HepG2 (cell line): ENCODE measurements around the gene L1CAM. TPM values are rescaled to one million over a fixed set of nuclear protein-coding genes. Genes with fewer than 3 reads are reported as not detected.

Source experiments
- ATAC-seq: fragments of 200-7000 bp; cut with Tn5 transposase; 3 replicates; pipeline ENCODE4 v1.9.1; 2020; ENCODE audit warnings: mild to moderate bottlenecking, moderate library complexity
- BruUV-seq: library from RNA; stranded (reverse); fragments of 400-500 nt; replicated peaks from 2 replicates; lab custom pipeline; 2021; lab: Mats Ljungman, UMichigan
- CTCF ChIA-PET: fragments of 300-600 bp; formaldehyde crosslinking; extraction: SDS; loops from one replicate; lab custom pipeline; 2021; ENCODE audit warnings: low total read pairs, inconsistent platforms, low intra/inter-chr PET ratio; lab: Yijun Ruan, JAX
- POLR2A ChIA-PET: fragments of 350-600 bp; sonication (Branson Sonifier 250); formaldehyde crosslinking; loops from one replicate; lab custom pipeline; 2020; ENCODE audit warnings: antibody characterized with exemption, inconsistent platforms; lab: Yijun Ruan, JAX
- DNase-seq: peaks from one replicate; pipeline ENCODE4 v3.0.0-alpha.2; 2015; ENCODE audit warnings: low spot score
- FAIRE-seq: peaks from 3 replicates; lab custom pipeline; 2011; peaks lifted over from hg19 to GRCh38; lab: Jason Lieb, UNC
- H2AFZ ChIP-seq: one replicate; pipeline ENCODE4 v1.6.1; 2011; ENCODE audit warnings: low read length, inconsistent platforms
- H3K27ac ChIP-seq: fragments of 300-600 bp; 3 replicates; pipeline ENCODE4 v1.8.0; 2011; ENCODE audit warnings: mixed run types, mild to moderate bottlenecking, mixed read lengths, low read length, inconsistent platforms; ENCODE audit not compliant: insufficient read depth; ENCODE audit errors: extremely low read length
- H3K27me3 ChIP-seq, 2 experiments: fragments of 200-600 bp in 1 of 2; 2 replicates in 1 of 2; 3 replicates in 1 of 2; pipeline versions ENCODE4 v1.6.0 to v1.8.0; 2011; ENCODE audit warnings: low read length in 2 of 2, mild to moderate bottlenecking in 2 of 2, moderate library complexity in 2 of 2, inconsistent platforms in 1 of 2; ENCODE audit not compliant: insufficient read depth in 2 of 2, control insufficient read depth in 1 of 2
- H3K36me3 ChIP-seq, 2 experiments: fragments of 200-600 bp in 1 of 2; replicated peaks in 1 of 2; 2 replicates in 1 of 2; 3 replicates in 1 of 2; pipeline versions ENCODE4 v1.5.1 to v1.8.0; 2011; ENCODE audit warnings: low read length in 2 of 2, inconsistent platforms in 1 of 2; ENCODE audit not compliant: insufficient read depth in 2 of 2, control insufficient read depth in 1 of 2
- H3K4me1 ChIP-seq: 2 replicates; pipeline ENCODE4 v1.5.1; 2012; ENCODE audit warnings: low read length, inconsistent platforms; ENCODE audit not compliant: insufficient read depth
- H3K4me2 ChIP-seq: 2 replicates; pipeline ENCODE4 v1.6.0; 2011; ENCODE audit warnings: low read depth, low read length, inconsistent platforms
- H3K4me3 ChIP-seq, 3 experiments: fragments of 200-600 bp in 1 of 3; sonication (generic), shearing (Covaris generic) in 1 of 3; replicated peaks in 1 of 3; 2 replicates each; pipeline ENCODE4 v1.5.1; 2011 to 2016; ENCODE audit warnings: low read length in 3 of 3, inconsistent platforms in 2 of 3, low read depth in 2 of 3, mild to moderate bottlenecking in 2 of 3, control low read depth in 1 of 3, mixed read lengths in 1 of 3; ENCODE audit not compliant: insufficient read depth in 1 of 3
- H3K79me2 ChIP-seq: one replicate; pipeline ENCODE4 v1.6.1; 2011; ENCODE audit warnings: low read length, inconsistent platforms; ENCODE audit not compliant: insufficient read depth
- H3K9ac ChIP-seq: 2 replicates; pipeline ENCODE4 v1.6.0; 2011; ENCODE audit warnings: mild to moderate bottlenecking, low read depth, low read length, inconsistent platforms; ENCODE audit not compliant: insufficient read depth
- H3K9me3 ChIP-seq: 2 replicates; pipeline ENCODE4 v1.5.1; 2012; ENCODE audit warnings: mild to moderate bottlenecking, low read length
- H4K20me1 ChIP-seq: 2 replicates; pipeline ENCODE4 v1.6.0; 2011; ENCODE audit warnings: inconsistent platforms, mild to moderate bottlenecking, low read length, moderate library complexity; ENCODE audit not compliant: insufficient read depth
- HMGA1 ChIP-seq: sonication (generic); formaldehyde crosslinking; conservative IDR thresholded peaks from 2 replicates; pipeline ENCODE4 v1.4.0; 2020; ENCODE audit warnings: missing genetic modification reagents
- ZBTB33 ChIP-seq: sonication (generic); formaldehyde crosslinking; IDR thresholded peaks from 2 replicates; pipeline ENCODE4 v1.4.0; 2020; ENCODE audit warnings: missing genetic modification reagents
- ZNF224 ChIP-seq: sonication (generic); formaldehyde crosslinking; IDR thresholded peaks from 2 replicates; pipeline ENCODE4 v1.5.0; 2020; ENCODE audit warnings: mild to moderate bottlenecking, missing genetic modification reagents
- ZSCAN5A ChIP-seq: sonication (generic); formaldehyde crosslinking; IDR thresholded peaks from 2 replicates; pipeline ENCODE4 v1.8.0; 2022; ENCODE audit warnings: mild to moderate bottlenecking, missing genetic modification reagents, borderline replicate concordance
- WGBS: methylation state at CpG from one replicate; pipeline ENCODE4 v1.1.6; 2017; ENCODE audit warnings: low lambda C conversion rate; 5-methylcytosine and 5-hydroxymethylcytosine counted together
- in situ Hi-C: cut with HindIII; loops from 2 replicates; pipeline ENCODE4 v1.10.0; 2017; ENCODE audit warnings: low pct_unique_long_range_greater_than_20kb; ENCODE audit not compliant: extremely low pct_ligation_motif_present
- intact Hi-C: fragments of 100-400 bp; cut with micrococcal nuclease; formaldehyde crosslinking; loops from one replicate; pipeline ENCODE4 v1.10.0; 2022; ENCODE audit not compliant: unreplicated experiment
- polyA plus RNA-seq, 8 experiments: library from polyadenylated mRNA; depleted of rRNA in 3 of 8; stranded (reverse) in 7 of 8; unstranded in 1 of 8; fragments of >200 nt; fragmentation: Illumina TruSeq in 4 of 8; extraction: Trizol in 4 of 8; gene quantifications; 2 replicates each; pipeline versions ENCODE4 v1.2.1 to v1.2.3, GENCODE V29; 2011 to 2016; ENCODE audit warnings: low read depth in 4 of 8, missing spikeins in 1 of 8, mixed read lengths in 1 of 8; ENCODE audit not compliant: insufficient read depth in 1 of 8
- total RNA-seq, 5 experiments: library from RNA; depleted of rRNA; stranded (reverse); fragments of >200 nt; fragmentation: Illumina TruSeq; extraction: Trizol; gene quantifications; 2 replicates each; pipeline ENCODE4 v1.2.3, GENCODE V29; 2016; ENCODE audit warnings: low read depth in 1 of 5

Gene L1CAM
- total and polyA plus RNA-seq, 2 of the 13 experiments (the other 11 are each of a cell fraction or from before 2014, with no cell fraction given), result 1.4 to 2.0 TPM

DNA sequence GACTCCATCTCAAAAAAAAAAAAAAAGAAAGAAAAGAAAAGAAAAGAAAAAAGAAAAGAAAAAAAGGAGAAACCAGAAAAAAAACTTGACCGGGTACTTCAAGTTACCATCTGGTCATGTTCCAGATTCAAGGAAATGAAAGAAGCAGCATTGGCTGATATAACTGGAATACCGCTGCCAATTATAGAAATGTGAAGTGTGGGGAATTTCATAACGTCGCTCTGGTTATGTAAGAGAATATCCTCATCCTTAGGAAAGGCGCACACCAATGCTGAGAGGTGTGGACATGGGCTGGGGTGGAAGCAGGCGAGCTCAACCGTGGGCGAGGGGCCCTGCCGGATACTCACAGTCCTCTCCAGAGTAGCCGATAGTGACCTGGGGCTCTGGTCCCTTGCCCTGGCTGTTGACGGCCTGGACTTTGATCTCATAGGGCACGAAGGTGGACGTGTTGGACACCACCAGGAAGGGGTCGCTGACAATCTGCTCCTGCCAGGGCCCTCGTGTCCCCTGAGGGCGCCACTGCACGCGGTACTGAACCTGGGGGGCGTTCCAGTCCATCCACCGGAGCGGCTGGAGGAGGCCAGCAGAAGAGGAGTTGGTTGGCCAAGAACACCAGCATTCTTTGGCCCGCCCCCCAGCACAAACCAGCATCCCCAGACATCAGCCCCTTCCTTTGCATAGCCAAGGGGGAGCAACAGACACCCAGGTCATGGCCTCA, 19.5 kb downstream of the L1CAM start:
- no peaks in the 10 kb centered on the region for H3K4me1 ChIP-seq
- TF ChIP-seq HMGA1 (CRISPR knock-in tag) (no peak), ZBTB33 (CRISPR knock-in tag) (0 out of 2 replicates have a peak, but pooled peaks have one; percentile 50), ZNF224 (CRISPR knock-in tag) (no peak), ZSCAN5A (no peak)
- no TSS peak for BruUV-seq
- H3K4me3 ChIP-seq, result no peak overlapping the region
- H2AFZ ChIP-seq, result no peak overlapping the region
- DNase-seq (no peak), FAIRE-seq (no peak), ATAC-seq (no peak)
- intact Hi-C loops, result no loop called here
- no peaks in the 10 kb centered on the region for H3K79me2 ChIP-seq
- WGBS, result 97% methylated on average over 6 of the region's 22 CpGs
- no peak overlapping the region for H3K27ac ChIP-seq
- no peaks in the 10 kb centered on the region for H3K36me3 ChIP-seq
- H3K9ac ChIP-seq, result no peak overlapping the region
- CTCF ChIA-PET, result no interaction called here
- no peak overlapping the region for H3K4me2 ChIP-seq
- H3K9me3 ChIP-seq, result no peaks in the 10 kb centered on the region
- POLR2A ChIA-PET, result no interaction called here
- H3K27me3 ChIP-seq, result no peaks in the 10 kb centered on the region
- in situ Hi-C loops, result no loop called here
- no peaks in the 10 kb centered on the region for H4K20me1 ChIP-seq
